Adipocyte (in vitro differentiated cells): ENCODE results near the gene ATG2B.

Experiments used
- DNase-seq: peaks from one replicate; pipeline ENCODE4 v3.0.0-alpha.2; 2015; ENCODE audit warnings: low read depth
- H3K27me3 ChIP-seq: replicated peaks from 2 replicates; pipeline ENCODE4 v1.7.0; 2013; ENCODE audit warnings: mild to moderate bottlenecking, low read length, moderate library complexity; ENCODE audit not compliant: control insufficient read depth, insufficient read depth
- H3K36me3 ChIP-seq: 2 replicates; pipeline ENCODE4 v1.7.0; 2013; ENCODE audit warnings: low read length, mild to moderate bottlenecking, moderate library complexity; ENCODE audit not compliant: control insufficient read depth, insufficient read depth, severe bottlenecking
- H3K4me1 ChIP-seq: 2 replicates; pipeline ENCODE4 v1.7.0; 2013; ENCODE audit warnings: mild to moderate bottlenecking, low read length, moderate library complexity; ENCODE audit not compliant: control insufficient read depth, insufficient read depth
- H3K4me3 ChIP-seq: 2 replicates; pipeline ENCODE4 v1.7.0; 2013; ENCODE audit warnings: mild to moderate bottlenecking, low read length, moderate library complexity
- H3K9ac ChIP-seq: 2 replicates; pipeline ENCODE4 v1.7.0; 2013; ENCODE audit warnings: mild to moderate bottlenecking, low read length, moderate library complexity
- H3K9me3 ChIP-seq: 2 replicates; pipeline ENCODE4 v1.7.0; 2013; ENCODE audit warnings: mild to moderate bottlenecking, low read length, moderate library complexity; ENCODE audit not compliant: control insufficient read depth

ATG2B gene

GRCh38 chr14:96398432-96398831 is 35.3 kb upstream of the ATG2B start:
- DNase-seq: no peak
- H3K4me3 ChIP-seq: no peak overlapping the region
- no peaks in the 10 kb centered on the region for H3K9me3 ChIP-seq
- peaks cover 26% of the 10 kb centered on the region for H3K27me3 ChIP-seq
- no peaks in the 10 kb centered on the region for H3K4me1 ChIP-seq
- no peak overlapping the region for H3K9ac ChIP-seq
- no peaks in the 10 kb centered on the region for H3K36me3 ChIP-seq

- H3K27me3 ChIP-seq: peaks cover 5% of the 10 kb centered on the region
- H3K4me1 ChIP-seq: peaks cover 12% of the 10 kb centered on the region
- DNase-seq: no peak
- no peak overlapping the region for H3K9ac ChIP-seq
- no peaks in the 10 kb centered on the region for H3K36me3 ChIP-seq
- H3K9me3 ChIP-seq: no peaks in the 10 kb centered on the region
- H3K4me3 ChIP-seq: no peak overlapping the region
These were observed 31.1 kb upstream of the ATG2B start for GRCh38 chr14:96394047-96394815.

- H3K9ac ChIP-seq: no peak overlapping the region
- DNase-seq: no peak
- no peaks in the 10 kb centered on the region for H3K36me3 ChIP-seq
- H3K4me3 ChIP-seq: peak overlapping the region; percentile 90
- no peaks in the 10 kb centered on the region for H3K9me3 ChIP-seq
- H3K4me1 ChIP-seq: peaks cover 12% of the 10 kb centered on the region
- H3K27me3 ChIP-seq: no peaks in the 10 kb centered on the region
These were observed 30.0 kb upstream of the ATG2B start for GRCh38 chr14:96393071-96393691.

- peaks cover under 1% of the 10 kb centered on the region for H3K36me3 ChIP-seq
- peaks cover 12% of the 10 kb centered on the region for H3K4me1 ChIP-seq
- no peaks in the 10 kb centered on the region for H3K9me3 ChIP-seq
- peak; percentile 98 for DNase-seq
- H3K4me3 ChIP-seq: peak overlapping the region; percentile 90
- H3K9ac ChIP-seq: peak overlapping the region; percentile 77
- H3K27me3 ChIP-seq: no peaks in the 10 kb centered on the region
These were observed 28.4 kb upstream of the ATG2B start for GRCh38 chr14:96391293-96392118.

- no peaks in the 10 kb centered on the region for H3K9me3 ChIP-seq
- H3K27me3 ChIP-seq: no peaks in the 10 kb centered on the region
These were observed 27.8 kb upstream of the ATG2B start for GRCh38 chr14:96390965-96391292.

GRCh38 chr14:96385385-96385784 is 22.2 kb upstream of the ATG2B start:
- Histone ChIP-seq H3K36me3 (peaks cover 41% of the 10 kb centered on the region), H3K4me3 (no peak overlapping the region), H3K9ac (no peak overlapping the region), H3K4me1 (no peaks in the 10 kb centered on the region), H3K9me3 (no peaks in the 10 kb centered on the region), H3K27me3 (no peaks in the 10 kb centered on the region)
- no peak for DNase-seq

More at GRCh38 chr14:96390965-96391292, 27.8 kb upstream of the ATG2B start:
- H3K4me3 ChIP-seq: peak overlapping the region; percentile 84
- H3K9ac ChIP-seq: peak overlapping the region; percentile 76
- H3K4me1 ChIP-seq: peaks cover 12% of the 10 kb centered on the region
- peaks cover 6% of the 10 kb centered on the region for H3K36me3 ChIP-seq
- DNase-seq: no peak

- H3K4me1 ChIP-seq: no peaks in the 10 kb centered on the region
- DNase-seq: no peak
These were observed 21.6 kb upstream of the ATG2B start for GRCh38 chr14:96384740-96385139.

GRCh38 chr14:96384053-96384452 is 20.9 kb upstream of the ATG2B start:
- Histone ChIP-seq H3K9ac (no peak overlapping the region), H3K9me3 (no peaks in the 10 kb centered on the region), H3K36me3 (peaks cover 41% of the 10 kb centered on the region)

More at GRCh38 chr14:96384740-96385139, 21.6 kb upstream of the ATG2B start:
- H3K36me3 ChIP-seq: peaks cover 41% of the 10 kb centered on the region
- H3K27me3 ChIP-seq: no peaks in the 10 kb centered on the region
- no peaks in the 10 kb centered on the region for H3K9me3 ChIP-seq
- no peak overlapping the region for H3K4me3 ChIP-seq
- no peak overlapping the region for H3K9ac ChIP-seq

GRCh38 chr14:96383445-96383844 is 20.3 kb upstream of the ATG2B start:
- H3K9me3 ChIP-seq: no peaks in the 10 kb centered on the region
- no peak for DNase-seq
- no peaks in the 10 kb centered on the region for H3K27me3 ChIP-seq
- peaks cover 41% of the 10 kb centered on the region for H3K36me3 ChIP-seq
- H3K4me3 ChIP-seq: no peak overlapping the region
- H3K9ac ChIP-seq: no peak overlapping the region
- no peaks in the 10 kb centered on the region for H3K4me1 ChIP-seq

More at GRCh38 chr14:96384053-96384452, 20.9 kb upstream of the ATG2B start:
- Histone ChIP-seq H3K4me1 (no peaks in the 10 kb centered on the region), H3K27me3 (no peaks in the 10 kb centered on the region), H3K4me3 (no peak overlapping the region)
- DNase-seq: no peak

GRCh38 chr14:96380735-96381134 is 17.6 kb upstream of the ATG2B start:
- no peak for DNase-seq
- H3K9ac ChIP-seq: no peak overlapping the region
- peaks cover 32% of the 10 kb centered on the region for H3K36me3 ChIP-seq
- H3K4me1 ChIP-seq: no peaks in the 10 kb centered on the region
- H3K4me3 ChIP-seq: no peak overlapping the region
- H3K27me3 ChIP-seq: no peaks in the 10 kb centered on the region
- H3K9me3 ChIP-seq: no peaks in the 10 kb centered on the region

GRCh38 chr14:96376093-96376492 is 13.0 kb upstream of the ATG2B start:
- Histone ChIP-seq H3K27me3 (no peaks in the 10 kb centered on the region), H3K4me1 (no peaks in the 10 kb centered on the region), H3K36me3 (no peaks in the 10 kb centered on the region), H3K4me3 (no peak overlapping the region), H3K9me3 (no peaks in the 10 kb centered on the region), H3K9ac (no peak overlapping the region)
- no peak for DNase-seq
